OCI-M1 (cell line): ENCODE measurements around the gene POR.
A peak's percentile ranks its signal among the peaks of the same experiment; 100 is the strongest.

Source experiments
- DNase-seq: peaks from one replicate; lab custom pipeline; 2025; lab: John Stamatoyannopoulos, UW

POR gene

DNA sequence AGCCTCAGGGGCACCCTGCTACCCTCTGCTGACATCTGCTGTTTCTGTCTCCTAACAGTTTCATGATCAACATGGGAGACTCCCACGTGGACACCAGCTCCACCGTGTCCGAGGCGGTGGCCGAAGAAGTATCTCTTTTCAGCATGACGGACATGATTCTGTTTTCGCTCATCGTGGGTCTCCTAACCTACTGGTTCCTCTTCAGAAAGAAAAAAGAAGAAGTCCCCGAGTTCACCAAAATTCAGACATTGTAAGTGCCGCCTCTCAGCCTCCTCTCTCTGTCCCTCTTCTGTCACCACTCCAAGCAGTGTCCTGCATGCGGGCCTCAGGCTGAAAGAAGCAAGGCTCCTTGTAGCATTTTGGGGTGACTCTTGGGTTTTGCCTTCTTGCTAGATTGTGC lies 39.0 kb downstream of the POR start:
- DNase-seq: no peak

GRCh38 chr7:75955331-75955955 lies 40.5 kb downstream of the POR start:
- DNase-seq: no peak

DNA sequence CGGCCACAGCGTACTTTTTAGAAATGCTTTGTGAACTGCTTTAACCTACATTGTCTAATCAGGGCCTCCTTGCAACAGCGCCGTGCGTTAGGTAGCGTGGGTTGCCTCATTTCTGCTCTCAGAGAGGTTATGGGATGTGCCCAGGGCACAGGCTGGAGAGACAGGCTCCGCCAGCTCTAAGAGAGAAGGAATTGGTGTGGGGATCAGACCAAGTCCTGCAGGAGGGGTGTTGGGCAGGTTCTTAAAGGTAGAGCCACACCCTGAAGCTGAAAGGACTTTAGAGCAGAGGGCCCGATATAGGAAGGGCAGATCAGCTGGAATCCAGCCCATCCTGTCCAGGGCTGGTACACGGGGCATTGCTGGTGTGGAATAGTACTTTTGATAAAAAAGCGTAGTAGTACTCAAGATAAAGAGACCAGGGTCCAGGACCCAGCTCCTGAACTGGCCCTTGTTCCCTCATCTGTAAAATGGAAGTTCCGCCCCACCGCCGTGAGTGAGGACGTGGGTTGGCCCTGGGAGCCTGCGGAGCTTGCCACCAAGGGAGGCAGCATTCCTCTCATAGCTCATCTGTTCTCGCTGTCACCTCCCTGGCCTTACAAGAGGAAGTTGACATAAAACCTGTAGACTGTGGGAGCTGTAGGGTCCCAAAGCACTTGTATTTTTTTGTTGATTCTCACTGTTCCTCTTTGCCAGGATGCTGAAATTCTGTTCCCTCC lies 42.2 kb downstream of the POR start:
- DNase-seq: no peak

- no peak for DNase-seq
These were observed 44.0 kb downstream of the POR start for GRCh38 chr7:75958802-75959543.

DNA sequence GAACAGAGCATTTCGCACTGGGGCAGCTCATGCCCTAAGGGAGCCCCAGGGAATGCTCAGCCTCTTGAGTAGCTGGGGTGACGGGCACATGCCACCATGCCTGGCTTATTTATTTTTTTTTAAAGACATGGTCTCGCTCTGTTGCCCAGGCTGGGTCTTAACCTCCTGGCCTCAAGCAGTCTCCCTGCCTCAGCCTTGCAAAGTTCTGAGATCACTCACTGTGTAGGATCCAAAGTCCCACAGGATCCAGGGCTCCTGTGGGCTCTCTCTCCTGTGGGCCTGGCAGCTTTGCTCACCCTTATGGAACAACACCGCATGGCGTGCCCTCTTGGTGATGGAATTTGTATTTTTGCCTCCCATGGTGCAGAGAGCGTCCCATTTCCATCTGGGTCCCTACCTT lies 45.4 kb downstream of the POR start:
- DNase-seq: no peak

DNA sequence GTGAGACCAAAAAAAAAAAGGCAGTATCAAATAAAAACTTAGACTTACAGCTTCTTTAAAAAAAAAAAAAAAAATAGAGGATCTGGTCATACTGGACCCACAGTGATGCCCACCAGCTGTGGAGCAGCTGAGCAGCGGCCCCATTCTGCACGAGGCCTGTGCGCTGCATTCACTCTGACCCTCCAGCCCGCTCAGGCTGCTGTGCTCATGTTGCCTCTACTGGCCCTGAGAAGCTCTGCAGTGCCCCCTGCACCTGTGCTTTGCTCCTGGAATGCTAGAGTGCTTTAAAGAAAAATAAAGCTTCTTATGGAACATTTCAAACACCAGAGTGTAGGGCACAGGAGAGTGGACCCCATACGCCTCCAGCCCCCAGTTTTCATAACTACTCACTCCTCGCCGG lies 46.3 kb downstream of the POR start:
- DNase-seq: no peak

DNA sequence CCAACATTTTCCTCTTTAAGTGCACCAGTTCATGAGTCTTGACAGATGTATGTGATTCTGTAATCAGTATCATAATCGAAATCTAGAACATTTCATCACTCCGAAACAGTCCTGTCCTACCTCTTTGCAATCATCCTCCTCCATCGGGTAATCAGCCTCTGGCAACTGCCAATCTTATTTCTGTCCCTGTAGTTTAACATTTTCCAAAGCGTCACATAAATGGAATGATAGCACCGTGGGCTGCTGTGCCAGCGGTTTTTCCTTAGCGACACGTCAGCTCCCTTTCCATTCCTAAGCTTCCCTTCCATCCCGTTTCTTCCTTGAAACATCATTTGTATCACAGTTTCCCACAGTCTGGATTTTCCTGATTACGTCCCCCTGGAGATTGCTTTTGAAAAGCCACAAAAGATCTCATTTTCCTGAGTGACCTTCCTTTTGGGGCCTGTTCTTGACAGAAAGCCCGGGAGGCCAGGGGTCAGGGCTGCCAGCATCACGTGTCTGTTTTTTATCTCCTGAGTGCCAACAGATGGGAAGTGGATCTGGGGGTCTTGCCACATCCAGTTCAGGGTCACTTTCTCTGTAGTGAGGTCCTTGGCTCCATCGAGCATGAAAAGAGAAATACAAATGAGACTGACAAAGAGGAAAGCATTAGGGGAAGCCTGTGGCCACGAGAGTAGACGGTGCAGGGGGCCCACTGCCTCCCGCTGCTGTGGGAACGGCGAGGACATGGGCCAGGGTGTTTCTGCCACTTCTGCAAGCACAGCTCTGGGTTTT lies 47.8 kb downstream of the POR start:
- DNase-seq: no peak

DNA sequence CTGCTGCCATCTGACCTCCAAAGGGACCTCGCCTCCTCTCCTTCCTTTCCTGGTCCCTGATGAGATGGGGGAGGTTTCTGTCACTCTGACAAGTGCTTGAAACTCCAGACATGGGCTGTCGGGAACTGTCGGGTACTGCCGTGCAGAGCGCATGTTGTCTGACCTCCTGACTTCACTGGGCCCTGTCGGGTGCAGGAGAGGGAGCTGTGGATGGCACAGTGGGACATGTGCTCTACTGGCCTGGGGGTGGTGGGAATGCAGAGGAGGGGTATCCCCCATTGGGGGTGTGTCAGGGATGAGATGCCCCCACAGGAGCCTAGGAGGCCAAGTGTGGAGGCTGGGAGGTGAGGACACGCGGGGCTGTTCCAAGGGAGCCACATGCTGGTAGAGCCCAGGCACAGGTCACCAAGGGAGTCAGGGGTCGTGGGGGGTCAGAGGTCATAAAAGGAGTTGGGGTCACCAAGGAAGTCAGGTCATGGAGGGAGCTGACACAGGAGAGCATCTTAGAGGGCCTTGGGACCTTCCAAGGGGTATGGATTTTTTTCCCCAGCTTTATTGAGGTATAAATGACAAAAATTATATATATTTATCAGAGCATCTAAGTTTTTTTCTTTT lies 48.5 kb downstream of the POR start:
- DNase-seq: no peak

- no peak for DNase-seq
These were observed 50.7 kb downstream of the POR start for GRCh38 chr7:75965617-75966016.

DNA sequence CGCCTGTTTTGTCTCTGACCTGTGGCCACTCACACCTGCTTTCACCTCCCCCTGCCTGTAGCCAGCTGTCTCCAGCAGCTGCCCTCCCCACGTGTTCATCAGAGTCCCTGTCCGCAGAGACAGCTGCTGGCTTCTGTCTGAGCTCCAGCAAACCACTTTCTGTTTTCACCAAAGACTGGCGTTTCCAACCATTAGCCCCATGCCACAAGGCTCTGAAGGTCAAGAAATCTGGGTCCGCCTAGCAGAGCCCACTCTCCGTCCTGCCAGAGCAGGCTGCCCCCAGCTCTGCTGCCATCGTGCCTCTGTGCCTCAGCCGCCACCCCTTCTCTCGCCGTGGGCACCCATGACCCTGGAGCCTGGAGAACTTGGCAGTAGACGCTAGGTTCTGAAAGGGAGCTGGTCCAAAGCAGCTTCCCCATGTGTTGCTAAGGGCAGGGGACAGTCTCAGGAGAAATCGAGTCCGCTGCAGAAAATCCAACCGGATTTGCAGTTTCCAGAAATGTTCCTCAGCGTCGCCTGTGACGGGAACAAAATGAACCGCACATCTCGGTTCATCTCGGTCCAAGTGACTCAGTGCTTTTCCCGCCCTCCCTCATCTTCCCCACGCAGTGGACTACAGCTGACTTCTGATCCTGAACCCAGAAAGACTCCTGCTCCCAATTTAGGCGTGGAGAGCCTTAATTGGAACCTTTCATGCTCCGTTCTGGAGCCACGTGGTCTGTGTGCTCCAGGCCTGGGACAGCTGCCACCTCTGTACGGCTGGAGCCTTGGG lies 51.4 kb downstream of the POR start:
- DNase-seq: no peak

DNA sequence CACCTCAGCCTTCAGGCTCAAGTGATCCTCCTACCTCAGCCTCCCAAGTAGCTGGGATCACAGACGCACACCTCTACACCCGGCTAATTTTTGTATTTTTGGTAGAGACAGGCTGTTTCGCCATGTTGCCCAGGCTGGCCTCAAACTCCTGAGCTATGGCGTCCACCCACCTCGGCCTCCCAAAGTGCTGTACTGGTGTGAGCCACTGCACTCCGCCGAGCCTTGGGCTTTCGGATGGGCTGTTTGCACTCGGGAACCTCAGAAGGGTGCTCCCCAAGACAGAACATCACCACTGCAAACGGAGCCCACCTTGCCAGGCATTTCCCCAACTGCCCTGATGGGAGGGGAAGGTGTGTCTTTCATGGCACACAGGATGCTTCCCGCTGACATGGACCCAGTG lies 52.1 kb downstream of the POR start:
- no peak for DNase-seq

- peak; percentile 60 for DNase-seq
These were observed 52.6 kb downstream of the POR start for GRCh38 chr7:75967487-75967997.

GRCh38 chr7:75968012-75968411 lies 53.1 kb downstream of the POR start:
- no peak for DNase-seq

GRCh38 chr7:75968561-75969001 lies 53.6 kb downstream of the POR start:
- DNase-seq: no peak

GRCh38 chr7:75969182-75969581 lies 54.2 kb downstream of the POR start:
- no peak for DNase-seq

DNA sequence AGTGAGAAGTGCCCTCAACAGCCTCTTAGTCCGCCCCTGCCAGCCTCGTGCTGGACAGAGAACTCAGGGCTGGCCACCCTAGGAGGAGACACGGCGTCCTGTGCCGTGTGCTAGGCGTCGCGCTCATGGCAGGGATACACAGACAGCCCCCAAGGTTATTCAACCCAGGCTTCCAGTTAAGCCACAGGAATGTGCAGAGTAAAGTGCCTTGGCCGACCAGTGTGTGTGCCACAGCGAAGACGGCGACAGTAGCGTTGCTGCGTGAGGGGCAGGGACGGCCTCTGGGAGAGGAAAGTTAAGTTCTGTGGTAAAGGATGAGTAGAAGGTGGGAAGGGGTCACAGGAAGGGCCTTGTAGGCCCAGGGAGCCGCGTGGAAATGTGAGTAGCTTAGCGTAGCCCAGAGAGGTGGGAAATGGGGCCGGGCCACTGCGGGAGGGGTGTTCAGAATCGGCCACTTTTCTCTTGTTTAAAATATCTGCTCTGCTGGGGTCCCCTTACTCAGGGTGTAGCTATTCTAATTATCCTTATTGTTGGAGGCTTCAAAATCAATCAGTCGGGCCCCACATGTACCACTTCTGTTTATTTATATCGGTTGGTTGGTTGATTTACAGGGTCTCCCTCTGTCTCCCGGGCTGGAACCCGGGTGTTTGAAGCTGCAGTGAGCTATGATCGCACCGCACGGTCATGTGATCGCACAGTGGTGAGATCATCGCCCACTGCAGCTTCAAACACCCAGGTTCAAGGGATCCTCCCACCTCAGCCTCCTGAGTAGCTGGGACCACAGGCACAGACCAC lies 54.9 kb downstream of the POR start:
- no peak for DNase-seq

- DNase-seq: no peak
These were observed 56.5 kb downstream of the POR start for GRCh38 chr7:75971309-75971960.

DNA sequence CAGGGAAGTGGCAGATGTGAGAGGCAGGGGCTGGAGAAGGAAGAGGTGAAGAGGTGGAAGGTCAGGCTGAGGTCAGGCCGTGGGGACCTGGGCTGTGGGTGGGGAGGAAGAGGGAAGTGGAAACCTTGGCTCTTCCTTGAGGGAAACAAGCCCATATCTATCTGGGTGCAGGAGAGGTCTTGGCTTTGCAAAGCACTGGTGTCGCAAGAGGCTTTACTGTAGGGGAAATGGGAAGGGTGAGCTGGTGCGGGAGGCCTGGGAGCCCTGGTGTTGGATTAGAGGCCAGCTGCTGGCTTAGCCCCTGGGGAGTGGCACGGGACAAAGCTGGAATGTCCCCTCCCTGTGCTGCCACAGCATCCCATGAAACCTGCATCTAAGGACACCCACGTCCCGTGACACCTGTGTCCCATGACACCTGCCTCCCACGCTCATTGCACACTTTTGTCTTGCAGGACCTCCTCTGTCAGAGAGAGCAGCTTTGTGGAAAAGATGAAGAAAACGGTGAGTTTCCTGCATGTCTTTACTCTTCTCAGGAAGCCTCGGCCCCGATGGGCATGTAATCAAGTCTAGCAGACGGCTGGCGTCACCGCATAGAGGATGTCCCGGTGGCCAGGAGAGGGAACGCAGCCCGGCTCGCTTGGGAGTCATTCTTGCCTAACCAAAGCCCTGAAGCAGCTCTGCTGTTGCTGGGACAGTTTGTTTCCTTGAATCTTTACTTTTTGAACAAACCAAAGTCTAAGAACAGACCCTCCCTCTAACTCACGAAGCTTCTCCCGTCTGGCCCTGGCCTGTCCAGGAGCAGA lies 57.2 kb downstream of the POR start:
- DNase-seq: no peak

DNA sequence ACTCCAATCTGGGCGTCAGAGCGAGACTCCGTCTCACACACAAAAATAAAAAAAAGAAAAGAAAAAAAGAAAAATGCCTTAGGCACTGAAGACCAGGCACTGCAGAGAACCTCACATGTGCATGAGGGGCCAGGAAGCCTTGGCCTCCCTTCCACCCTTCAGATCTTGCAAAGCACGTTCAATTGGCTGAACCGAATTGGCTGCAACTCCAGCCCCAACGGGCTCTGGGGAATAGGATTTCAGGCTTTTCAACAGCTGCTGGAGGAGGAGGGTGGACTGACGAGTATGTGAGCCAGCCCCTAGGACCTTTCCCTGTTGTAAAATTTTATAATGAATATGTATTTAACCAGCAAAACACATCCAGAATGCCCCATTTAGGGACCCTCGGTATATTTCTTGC lies 62.8 kb downstream of the POR start:
- no peak for DNase-seq
